Mesenchymal stem cell (in vitro differentiated cells and primary cell): ENCODE results near the gene SNX3.
"Not testable (repeated sequence)": the region's sequence is repeated elsewhere in the genome, so short reads cannot be mapped to it uniquely, and the experiment has no call there.

Experiments
- DNase-seq: peaks from one replicate; pipeline ENCODE4 v3.0.0-alpha.2; 2013
- H2AFZ ChIP-seq: one replicate; pipeline ENCODE4 v1.6.1; 2013; ENCODE audit warnings: low read depth, mild to moderate bottlenecking, control low read depth, inconsistent platforms, low read length, moderate library complexity
- H2AK5ac ChIP-seq: 2 replicates; pipeline ENCODE4 v1.6.1; 2013; ENCODE audit warnings: low read length, moderate library complexity, mild to moderate bottlenecking, inconsistent platforms; ENCODE audit not compliant: severe bottlenecking
- H2BK120ac ChIP-seq: one replicate; pipeline ENCODE4 v1.6.1; 2013; ENCODE audit warnings: low read depth, mild to moderate bottlenecking, inconsistent platforms, low read length, moderate library complexity
- H2BK12ac ChIP-seq, 2 experiments: one replicate each; pipeline ENCODE4 v1.6.1; 2013; ENCODE audit warnings: inconsistent platforms in 2 of 2, low read length in 2 of 2, mild to moderate bottlenecking in 2 of 2, moderate library complexity in 2 of 2, control low read depth in 1 of 2
- H2BK15ac ChIP-seq: one replicate; pipeline ENCODE4 v1.6.1; 2013; ENCODE audit warnings: mild to moderate bottlenecking, low read depth, inconsistent platforms; ENCODE audit not compliant: poor library complexity, severe bottlenecking
- H2BK5ac ChIP-seq: 2 replicates; pipeline ENCODE4 v1.6.1; 2013; ENCODE audit warnings: low read depth, mild to moderate bottlenecking, low read length, control low read depth, inconsistent platforms; ENCODE audit not compliant: poor library complexity, severe bottlenecking
- H3K14ac ChIP-seq, 2 experiments: one replicate each; pipeline ENCODE4 v1.6.1; 2013; ENCODE audit warnings: inconsistent platforms in 2 of 2, low read length in 2 of 2, control low read depth in 1 of 2, mild to moderate bottlenecking in 1 of 2, moderate library complexity in 1 of 2
- H3K18ac ChIP-seq, 2 experiments: one replicate each; pipeline ENCODE4 v1.6.1; 2013; ENCODE audit warnings: inconsistent platforms in 2 of 2, low read length in 2 of 2, control low read depth in 1 of 2, low read depth in 1 of 2, mild to moderate bottlenecking in 1 of 2
- H3K23ac ChIP-seq, 2 experiments: one replicate each; pipeline ENCODE4 v1.6.1; 2013; ENCODE audit warnings: inconsistent platforms in 2 of 2, low read length in 2 of 2, mild to moderate bottlenecking in 2 of 2, moderate library complexity in 2 of 2, control low read depth in 1 of 2
- H3K27ac ChIP-seq: 2 replicates; pipeline ENCODE4 v1.5.1; 2013; ENCODE audit warnings: mild to moderate bottlenecking, moderate library complexity, low read length, control low read depth, inconsistent platforms; ENCODE audit not compliant: poor library complexity, severe bottlenecking
- H3K27me3 ChIP-seq, 2 experiments: 2 replicates each; pipeline versions ENCODE4 v1.6.1 to v1.7.0; 2013; ENCODE audit warnings: low read length in 2 of 2, mild to moderate bottlenecking in 2 of 2, moderate library complexity in 2 of 2, control low read depth in 1 of 2, inconsistent platforms in 1 of 2; ENCODE audit not compliant: control insufficient read depth in 1 of 2, insufficient read depth in 1 of 2
- H3K36me3 ChIP-seq, 2 experiments: 2 replicates each; pipeline versions ENCODE4 v1.6.1 to v1.7.0; 2013; ENCODE audit warnings: low read length in 2 of 2, control low read depth in 1 of 2, inconsistent platforms in 1 of 2, low read depth in 1 of 2, mild to moderate bottlenecking in 1 of 2; ENCODE audit not compliant: insufficient read depth in 2 of 2, control insufficient read depth in 1 of 2
- H3K4ac ChIP-seq, 2 experiments: one replicate each; pipeline ENCODE4 v1.6.1; 2013; ENCODE audit warnings: inconsistent platforms in 2 of 2, low read length in 2 of 2, mild to moderate bottlenecking in 2 of 2, moderate library complexity in 2 of 2, control low read depth in 1 of 2, low read depth in 1 of 2
- H3K4me1 ChIP-seq: 2 replicates; pipeline ENCODE4 v1.6.1; 2013; ENCODE audit warnings: low read depth, low read length, control low read depth; ENCODE audit not compliant: control insufficient read depth, insufficient read depth
- H3K4me2 ChIP-seq: 2 replicates; pipeline ENCODE4 v1.6.1; 2013; ENCODE audit warnings: low read length, mild to moderate bottlenecking, inconsistent platforms; ENCODE audit not compliant: poor library complexity, severe bottlenecking
- H3K4me3 ChIP-seq, 2 experiments: 2 replicates each; pipeline versions ENCODE4 v1.5.1 to v1.7.0; 2013; ENCODE audit warnings: low read length in 2 of 2, mild to moderate bottlenecking in 2 of 2, control low read depth in 1 of 2, low read depth in 1 of 2; ENCODE audit not compliant: insufficient read depth in 1 of 2
- H3K79me1 ChIP-seq: replicated peaks from 2 replicates; pipeline ENCODE4 v1.6.1; 2013; ENCODE audit warnings: mild to moderate bottlenecking, control low read depth, low read length, inconsistent platforms; ENCODE audit not compliant: poor library complexity, severe bottlenecking
- H3K9ac ChIP-seq: 2 replicates; pipeline ENCODE4 v1.7.0; 2013; ENCODE audit warnings: mild to moderate bottlenecking, low read length, moderate library complexity
- H3K9me3 ChIP-seq: 2 replicates; pipeline ENCODE4 v1.7.0; 2013; ENCODE audit warnings: mild to moderate bottlenecking, low read length; ENCODE audit not compliant: control insufficient read depth
- H4K8ac ChIP-seq: one replicate; pipeline ENCODE4 v1.6.1; 2013; ENCODE audit warnings: inconsistent platforms, mild to moderate bottlenecking, low read length, moderate library complexity
- H4K91ac ChIP-seq: one replicate; pipeline ENCODE4 v1.6.1; 2013; ENCODE audit warnings: mild to moderate bottlenecking, low read length, inconsistent platforms
- WGBS: methylation state at CpG from one replicate; pipeline ENCODE4 v1.1.7; 2013; ENCODE audit warnings: mixed read lengths; 5-methylcytosine and 5-hydroxymethylcytosine counted together

The SNX3 gene

DNA sequence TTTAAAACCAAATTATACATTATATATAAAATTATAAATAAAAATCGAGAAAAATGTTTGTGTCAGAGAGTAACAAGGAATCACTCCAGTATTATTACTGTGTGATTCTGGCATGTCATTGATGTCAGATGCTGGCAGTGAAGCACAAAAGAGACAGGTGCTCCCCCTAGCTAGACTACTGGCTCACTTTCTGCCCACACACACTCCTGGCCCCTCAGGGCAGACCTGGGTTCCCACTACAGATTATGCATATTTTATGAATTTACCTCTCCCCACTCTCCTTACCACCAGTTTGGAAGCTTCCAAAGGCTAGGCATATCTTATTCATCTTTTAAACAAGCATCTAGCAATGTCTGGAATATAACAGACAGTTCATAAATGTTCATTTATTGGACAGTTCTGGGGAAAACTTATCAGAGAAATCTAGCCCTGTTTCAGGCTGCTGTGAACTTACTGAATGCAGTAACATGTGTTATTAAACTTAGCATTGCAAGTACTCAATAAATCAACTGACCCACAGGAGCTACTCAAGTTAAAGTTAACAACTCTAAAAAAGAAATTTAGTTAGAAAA is 12.8 kb downstream of the SNX3 start:
- WGBS, result 100% methylated on average over 1 of the region's 1 CpG
- no peak overlapping the region for H2AFZ ChIP-seq
- H2BK12ac ChIP-seq, result no peak overlapping the region

DNA sequence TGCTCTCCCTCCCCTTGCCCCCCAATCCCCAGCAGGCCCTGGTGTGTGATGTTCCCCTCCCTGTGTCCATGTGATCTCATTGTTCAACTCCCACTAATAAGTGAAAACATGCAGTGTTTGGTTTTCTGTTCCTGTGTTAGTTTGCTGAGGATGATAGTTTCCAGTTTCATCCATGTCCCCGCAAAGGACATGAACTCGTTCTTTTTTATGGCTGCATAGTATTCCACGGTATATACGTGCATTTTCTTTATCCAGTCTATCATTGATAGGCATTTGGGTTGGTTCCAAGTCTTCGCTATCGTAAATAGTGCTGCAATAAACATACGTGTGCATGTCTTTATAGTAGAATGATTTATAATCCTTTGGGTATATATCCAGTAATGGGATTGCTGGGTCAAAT is 15.7 kb downstream of the SNX3 start:
- H3K9ac ChIP-seq, H2AFZ ChIP-seq, H2AK5ac ChIP-seq, H3K23ac ChIP-seq, DNase-seq, H3K4me1 ChIP-seq, H3K27ac ChIP-seq, H2BK12ac ChIP-seq, H2BK15ac ChIP-seq, H3K9me3 ChIP-seq, H3K4me3 ChIP-seq, H4K91ac ChIP-seq, H3K4ac ChIP-seq, H3K4me2 ChIP-seq, H4K8ac ChIP-seq, H2BK5ac ChIP-seq, H2BK120ac ChIP-seq, H3K18ac ChIP-seq, H3K14ac ChIP-seq, H3K27me3 ChIP-seq: not testable (repeated sequence)
- Histone ChIP-seq H3K36me3 (peaks cover 6 to 28% of the 10 kb centered on the region in 2 experiments), H3K79me1 (peaks cover 26% of the 10 kb centered on the region)
- 97% methylated on average over 7 of the region's 7 CpGs for WGBS

More for the DNA sequence above, 12.8 kb downstream of the SNX3 start:
- Histone ChIP-seq H3K4me2 (no peak overlapping the region), H3K14ac (no peak overlapping the region), H2BK120ac (no peak overlapping the region), H3K36me3 (peaks cover 2 to 15% of the 10 kb centered on the region in 2 experiments), H2AK5ac (no peak overlapping the region), H3K27me3 (no peaks in the 10 kb centered on the region), H3K18ac (no peak overlapping the region), H3K4me1 (no peaks in the 10 kb centered on the region), H2BK5ac (no peak overlapping the region), H2BK15ac (no peak overlapping the region), H3K4ac (no peak overlapping the region), H3K27ac (no peak overlapping the region), H3K79me1 (peaks cover 20% of the 10 kb centered on the region), H4K91ac (no peak overlapping the region), H3K23ac (no peak overlapping the region), H3K9me3 (no peaks in the 10 kb centered on the region), H3K4me3 (no peak overlapping the region), H3K9ac (no peak overlapping the region), H4K8ac (no peak overlapping the region)
- DNase-seq, result peak; percentile 4

DNA sequence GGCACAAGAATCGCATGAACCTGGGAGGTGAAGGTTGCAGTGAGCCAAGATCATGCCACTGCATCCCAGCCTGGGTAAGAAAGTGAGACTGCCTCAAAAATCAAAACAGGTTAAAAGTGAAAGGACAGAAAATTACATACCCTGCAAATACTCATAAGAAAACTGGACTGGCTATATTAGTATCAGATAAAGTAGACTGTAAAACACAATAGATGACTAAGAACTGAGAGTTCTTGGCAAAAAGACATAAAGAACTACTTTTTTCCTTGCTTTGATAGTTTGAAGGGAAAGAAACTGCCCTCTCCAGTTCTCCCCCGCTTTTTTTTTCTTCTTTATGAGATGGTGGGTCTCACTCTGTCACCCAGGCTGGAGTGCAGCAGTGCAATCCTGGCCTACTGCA is 17.0 kb downstream of the SNX3 start:
- Histone ChIP-seq H2AK5ac (no peak overlapping the region), H3K36me3 (peaks cover 6 to 28% of the 10 kb centered on the region in 2 experiments), H2BK15ac (no peak overlapping the region), H3K4me1 (no peaks in the 10 kb centered on the region), H3K23ac (no peak overlapping the region), H2BK120ac (no peak overlapping the region), H3K79me1 (peaks cover 27% of the 10 kb centered on the region), H3K4me2 (no peak overlapping the region), H2AFZ (no peak overlapping the region), H3K27me3 (no peaks in the 10 kb centered on the region), H3K4me3 (no peak overlapping the region), H3K9ac (no peak overlapping the region), H3K4ac (no peak overlapping the region), H4K91ac (no peak overlapping the region), H3K27ac (no peak overlapping the region), H3K14ac (no peak overlapping the region), H3K9me3 (peaks cover 10% of the 10 kb centered on the region), H2BK12ac (no peak overlapping the region), H2BK5ac (no peak overlapping the region), H3K18ac (no peak overlapping the region), H4K8ac (no peak overlapping the region)
- 97% methylated on average over 2 of the region's 2 CpGs for WGBS
- no peak for DNase-seq

DNA sequence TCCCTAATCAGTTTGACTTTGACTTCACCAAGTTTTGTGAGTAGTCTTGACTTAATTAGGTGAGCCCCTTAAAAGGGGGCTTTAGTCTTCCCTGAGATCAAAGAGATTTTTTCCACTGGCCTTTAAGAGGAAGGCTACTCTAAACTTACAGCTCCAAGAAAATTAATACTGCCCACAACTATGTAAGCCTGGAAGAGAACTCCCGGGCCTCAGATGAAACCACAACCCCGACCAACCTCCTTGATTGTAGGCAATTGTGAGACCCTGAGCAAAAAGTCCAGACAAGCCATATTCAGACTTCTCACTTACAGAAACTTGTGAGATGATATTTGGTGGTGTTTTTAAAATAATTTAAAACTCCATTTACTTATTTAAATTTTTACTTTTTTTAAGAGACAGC is 18.1 kb downstream of the SNX3 start:
- Histone ChIP-seq H2BK120ac (no peak overlapping the region), H3K27me3 (no peaks in the 10 kb centered on the region), H4K91ac (no peak overlapping the region), H2BK5ac (no peak overlapping the region), H3K4me3 (no peak overlapping the region), H3K9ac (no peak overlapping the region), H3K23ac (no peak overlapping the region), H3K18ac (no peak overlapping the region), H2BK15ac (no peak overlapping the region), H3K4ac (no peak overlapping the region), H2AFZ (no peak overlapping the region), H3K36me3 (peaks cover 6 to 28% of the 10 kb centered on the region in 2 experiments), H2AK5ac (no peak overlapping the region), H3K4me2 (no peak overlapping the region), H2BK12ac (no peak overlapping the region), H3K9me3 (peaks cover 10% of the 10 kb centered on the region), H4K8ac (no peak overlapping the region), H3K14ac (no peak overlapping the region), H3K4me1 (no peaks in the 10 kb centered on the region), H3K79me1 (peaks cover 27% of the 10 kb centered on the region), H3K27ac (no peak overlapping the region)
- no peak for DNase-seq
- 100% methylated on average over 2 of the region's 2 CpGs for WGBS
